Measurements from ENCODE around the gene GTF2IRD1.
"Not testable (repeated sequence)": the region's sequence is repeated elsewhere in the genome, so short reads cannot be mapped to it uniquely, and the experiment has no call there.

Gene GTF2IRD1

DNA sequence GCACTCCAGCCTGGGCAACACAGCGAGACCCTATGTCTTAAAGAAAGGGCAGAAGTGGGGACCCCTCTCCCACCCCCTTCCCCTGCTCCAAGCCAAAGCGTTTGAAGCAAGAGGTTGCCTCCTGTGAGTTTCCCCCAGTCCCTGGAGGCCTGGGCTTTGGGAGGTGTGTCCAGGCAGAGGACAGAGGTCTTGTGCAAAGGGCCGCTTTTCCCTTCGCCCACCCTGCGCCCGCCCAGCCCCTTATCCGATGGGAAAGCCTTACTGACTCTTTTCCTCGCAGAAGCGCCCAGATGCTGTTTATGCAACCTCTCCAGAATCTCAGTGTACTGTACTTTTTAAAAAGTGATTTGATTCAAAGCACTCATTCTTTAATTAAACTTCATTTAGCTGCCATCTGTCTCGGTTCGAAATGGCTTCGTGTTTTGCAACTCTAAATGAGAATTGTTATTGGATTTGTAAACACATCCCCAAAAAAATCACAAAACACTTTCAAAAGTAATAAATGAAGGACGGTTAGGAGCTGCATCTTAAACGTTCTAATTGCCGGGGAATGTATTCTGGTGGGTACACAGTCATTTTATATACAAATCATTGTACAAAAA, 153.3 kb downstream of the GTF2IRD1 start:
- no peak for DNase-seq

DNA sequence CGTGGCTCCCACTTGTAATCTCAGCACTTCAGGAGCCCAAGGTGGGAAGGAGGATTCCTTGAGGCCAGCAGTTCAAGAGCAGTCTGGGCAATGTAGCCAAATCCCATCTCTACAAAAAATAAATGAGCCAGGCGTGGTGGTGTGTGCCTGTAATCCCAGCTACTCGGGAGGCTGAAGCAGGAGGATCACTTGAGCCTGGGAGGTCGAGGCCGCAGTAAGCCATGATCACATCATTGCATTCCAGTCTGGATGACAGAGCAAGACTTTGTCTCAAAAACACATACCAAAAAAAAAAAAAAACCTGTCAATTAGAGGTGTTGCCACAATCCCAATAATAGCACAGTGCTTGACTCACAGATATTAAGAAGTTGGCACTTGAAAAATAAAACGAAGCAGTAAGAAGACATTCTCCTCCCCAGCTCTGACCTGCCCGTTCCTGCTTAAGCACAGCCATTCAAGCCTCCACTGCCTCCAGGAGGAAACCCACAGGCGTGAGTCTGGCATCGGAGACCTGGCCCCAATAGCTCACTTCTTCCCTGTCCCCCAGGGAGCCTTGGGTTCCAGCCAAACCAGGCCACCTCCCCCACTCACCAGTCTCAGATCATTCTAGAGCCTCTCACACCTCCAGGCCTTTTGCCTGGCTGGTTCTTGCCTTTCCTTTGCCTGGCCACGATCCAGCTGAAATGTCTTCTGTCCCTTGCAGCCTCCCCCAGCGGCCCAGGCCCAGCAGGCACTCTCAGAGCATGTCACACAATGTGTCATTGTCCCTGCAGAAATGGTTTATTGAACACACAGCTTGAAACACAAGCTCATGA, 158.5 kb downstream of the GTF2IRD1 start:
- DNase-seq, result peak; percentile 44

DNA sequence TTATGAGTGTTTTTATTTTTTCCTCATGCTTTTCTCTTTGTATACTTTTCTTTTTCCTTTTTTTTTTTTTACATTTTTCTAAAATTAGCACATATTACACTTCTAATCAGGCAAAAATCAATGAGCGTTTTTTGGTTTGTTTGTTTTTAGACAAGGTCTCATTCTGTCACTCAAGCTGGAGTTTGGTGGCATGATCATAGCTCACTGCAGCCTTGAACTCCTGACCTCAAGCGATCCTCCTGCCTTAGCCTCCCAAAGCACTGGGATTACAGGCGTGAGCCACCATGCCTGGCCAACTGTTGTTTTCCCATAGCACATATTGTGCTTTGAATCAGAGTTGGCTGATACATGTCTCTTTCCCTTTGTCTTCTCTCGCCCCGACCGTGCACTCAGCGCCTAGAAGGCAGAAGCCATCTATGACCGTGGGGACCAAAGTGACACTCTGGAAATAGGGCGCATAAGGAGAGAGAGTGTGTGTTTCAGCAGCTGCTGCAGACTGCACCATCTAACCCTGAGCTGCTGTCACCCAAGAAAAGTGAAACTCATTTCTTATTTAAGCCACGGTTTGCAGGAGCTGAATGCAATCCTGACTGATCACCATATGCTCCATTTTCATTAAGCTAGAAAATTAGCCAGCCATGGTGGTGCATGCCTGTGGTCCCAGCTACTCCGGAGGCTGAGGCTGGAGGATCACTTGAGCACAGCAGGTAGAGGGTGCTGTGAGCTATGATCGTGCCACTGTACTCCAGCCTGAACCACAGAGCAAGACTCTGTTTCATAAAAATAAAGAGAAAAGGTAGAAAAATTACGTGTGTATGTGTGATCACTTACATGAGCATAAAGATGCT, 162.5 kb downstream of the GTF2IRD1 start:
- no peak for DNase-seq

DNA sequence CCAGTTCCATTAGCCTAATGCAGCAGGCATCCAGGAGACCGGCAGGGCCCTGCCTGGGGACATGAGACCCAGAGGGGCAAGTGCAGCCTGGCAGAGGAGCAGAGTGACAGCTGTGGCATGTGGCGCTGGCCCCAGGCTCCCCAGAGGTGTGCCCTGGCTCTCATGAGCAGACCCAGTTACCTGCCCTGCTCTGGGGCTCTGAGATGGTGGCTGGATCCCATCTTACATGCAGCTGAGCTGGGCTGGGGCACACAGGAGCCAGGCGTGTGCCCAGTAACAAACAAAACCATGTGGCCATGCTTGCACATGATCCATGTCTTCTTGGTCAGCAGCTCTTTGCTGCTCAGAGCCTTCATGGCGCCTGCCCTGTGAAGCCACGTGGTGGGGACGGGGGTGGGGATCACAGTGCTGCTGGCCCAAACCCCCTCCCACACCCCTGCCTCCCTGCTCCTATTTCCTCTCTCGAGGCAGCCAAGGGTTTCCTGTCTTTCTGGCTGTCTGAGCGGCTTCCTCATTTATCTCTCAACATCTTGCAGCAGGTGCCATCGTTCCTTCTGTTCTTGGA, 163.6 kb downstream of the GTF2IRD1 start:
- no peak for DNase-seq

DNA sequence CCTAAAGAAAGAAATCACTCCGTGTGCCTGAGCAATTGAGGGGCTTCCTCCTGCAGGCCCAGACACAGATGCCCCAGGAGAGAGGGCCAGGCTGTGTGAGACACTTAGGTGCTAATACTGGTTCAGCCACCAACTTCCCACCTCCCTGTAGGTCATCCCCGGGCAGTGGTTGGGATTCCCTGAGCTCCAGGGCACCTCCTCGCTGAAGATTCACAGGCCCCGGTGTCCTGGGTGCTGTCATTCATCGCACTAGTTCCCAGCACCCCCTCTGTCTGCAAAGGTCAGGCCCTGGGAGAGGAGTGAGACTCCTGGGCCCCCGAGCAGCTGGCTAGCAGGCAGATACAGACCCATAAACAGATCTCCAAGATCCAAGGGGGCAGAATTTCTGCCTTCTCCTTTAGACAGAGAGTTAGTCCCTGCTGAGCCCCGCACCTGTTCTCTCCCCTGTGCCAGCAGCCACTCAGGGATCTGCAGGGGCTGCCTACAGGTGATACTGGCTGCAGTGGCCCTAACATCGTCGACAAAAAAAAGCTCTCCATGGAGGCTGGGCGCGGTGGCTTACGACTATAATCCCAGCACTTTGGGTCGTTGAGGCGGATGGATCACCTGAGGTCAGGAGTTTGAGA, 165.6 kb downstream of the GTF2IRD1 start:
- no peak for DNase-seq

DNA sequence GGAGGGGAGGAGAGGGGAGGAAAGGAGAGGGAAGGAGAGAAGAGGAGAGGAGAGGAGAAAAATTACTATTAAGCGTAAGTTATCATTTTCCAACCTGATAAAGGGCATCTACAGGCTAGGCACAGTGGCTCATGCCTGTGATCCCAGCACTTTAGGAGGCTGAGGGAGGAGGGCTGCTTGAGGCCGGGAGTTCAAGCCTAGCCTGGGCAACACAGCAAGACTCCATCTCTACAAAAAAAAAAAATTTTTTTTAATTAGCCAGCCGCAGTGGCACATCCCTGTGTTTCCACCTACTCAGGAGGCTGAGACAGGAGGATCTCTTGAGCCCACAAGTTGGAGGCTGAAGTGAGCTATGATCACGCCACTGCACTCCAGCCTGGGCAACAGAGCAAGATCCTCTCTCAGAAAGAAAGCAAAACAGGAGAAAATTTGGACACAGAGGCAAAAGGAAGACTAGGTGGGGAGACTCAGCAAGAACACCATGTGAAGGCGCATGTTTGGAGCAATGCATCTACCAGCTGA, 168.6 kb downstream of the GTF2IRD1 start:
- no peak for DNase-seq

DNA sequence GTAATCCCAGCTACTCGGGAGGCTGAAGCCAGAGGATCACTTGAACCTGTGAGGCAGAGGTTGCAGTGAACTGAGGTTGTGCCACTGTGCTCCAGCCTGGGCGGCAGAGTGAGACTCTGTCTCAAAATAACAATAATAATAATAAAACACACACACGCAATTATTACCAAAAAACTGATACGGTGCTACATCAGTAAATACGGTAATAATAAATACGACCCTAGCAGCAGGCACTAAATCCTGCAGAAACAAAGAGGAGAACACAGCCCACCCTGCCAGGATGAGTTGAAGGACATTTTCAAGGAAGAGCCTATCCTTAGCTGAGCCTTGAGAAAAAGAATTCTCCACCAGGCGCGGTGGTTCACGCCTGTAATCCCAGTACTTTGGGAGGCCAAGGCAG, 169.4 kb downstream of the GTF2IRD1 start:
- DNase-seq, result no peak

DNA sequence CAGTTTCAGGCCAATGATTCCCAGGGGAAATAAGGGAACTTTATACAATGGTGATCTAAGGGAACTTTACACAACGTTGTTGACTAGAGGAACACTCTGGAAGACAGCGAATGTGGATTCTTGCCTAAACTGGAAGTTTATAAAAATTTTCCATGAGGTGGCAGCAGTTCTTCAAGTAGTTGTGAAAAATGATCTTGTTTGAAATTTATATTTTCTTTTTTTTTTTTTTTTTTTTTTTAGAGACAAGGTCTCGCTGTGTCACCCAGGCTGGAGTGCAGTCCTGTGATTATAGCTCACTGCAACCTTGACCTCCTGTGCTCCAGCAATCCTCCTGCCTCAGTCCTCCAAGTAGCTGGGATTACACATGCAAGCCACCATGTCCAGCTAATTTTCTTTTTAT, 171.7 kb downstream of the GTF2IRD1 start:
- peak; percentile 47 for DNase-seq

DNA sequence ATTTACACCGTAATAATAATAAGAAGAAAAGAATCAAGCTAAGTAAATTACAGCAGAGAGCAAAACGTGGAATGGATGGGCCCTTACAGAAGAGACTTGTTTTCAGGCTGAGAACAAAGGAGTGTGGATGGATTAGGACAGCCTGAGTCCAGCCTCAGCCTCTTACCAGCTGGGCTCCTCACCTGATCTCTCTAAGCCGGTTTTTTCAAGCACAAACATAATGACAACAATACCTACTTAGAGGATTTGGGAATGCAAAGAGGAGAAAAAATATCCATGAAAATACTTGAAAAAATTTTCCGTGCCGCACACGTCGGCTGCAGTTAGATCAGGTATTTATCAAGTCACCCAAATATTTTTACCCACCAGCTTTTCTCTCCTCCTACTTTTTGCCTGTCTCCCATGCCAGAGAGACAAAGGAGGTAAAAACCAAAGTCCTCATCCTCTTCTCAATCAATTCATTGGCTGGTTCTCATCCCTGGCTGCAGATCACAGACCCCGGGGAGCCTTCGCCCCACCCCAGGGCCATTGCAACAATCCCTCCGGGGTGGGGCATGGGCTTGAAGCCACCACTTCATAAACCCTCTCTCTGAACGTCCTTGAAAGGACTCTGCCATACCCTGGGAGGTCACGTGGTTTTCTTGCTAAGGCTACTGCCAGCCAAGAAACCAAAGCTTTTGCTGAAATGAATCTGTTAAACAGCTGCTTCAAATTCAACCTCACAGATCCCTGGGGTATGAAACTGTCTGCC, 174.1 kb downstream of the GTF2IRD1 start:
- DNase-seq, result peak; percentile 54

DNA sequence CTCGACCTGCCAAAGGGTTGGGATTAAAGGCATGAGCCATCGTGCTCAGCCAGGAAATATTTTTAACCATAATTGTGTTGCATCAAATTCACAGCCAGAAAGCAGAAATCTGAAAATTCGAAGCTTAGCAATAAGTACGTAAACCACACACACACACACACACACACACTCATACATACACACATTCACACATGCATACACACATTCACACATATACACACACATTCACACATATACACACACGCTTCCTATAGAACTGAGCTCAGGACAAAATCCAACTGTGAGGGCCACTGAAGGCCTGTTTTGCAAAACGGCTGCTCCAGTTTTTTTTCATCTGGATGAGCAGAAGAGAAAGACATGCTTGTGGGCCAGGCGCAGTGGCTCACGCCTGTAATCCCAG, 178.8 kb downstream of the GTF2IRD1 start:
- no peak for DNase-seq

DNA sequence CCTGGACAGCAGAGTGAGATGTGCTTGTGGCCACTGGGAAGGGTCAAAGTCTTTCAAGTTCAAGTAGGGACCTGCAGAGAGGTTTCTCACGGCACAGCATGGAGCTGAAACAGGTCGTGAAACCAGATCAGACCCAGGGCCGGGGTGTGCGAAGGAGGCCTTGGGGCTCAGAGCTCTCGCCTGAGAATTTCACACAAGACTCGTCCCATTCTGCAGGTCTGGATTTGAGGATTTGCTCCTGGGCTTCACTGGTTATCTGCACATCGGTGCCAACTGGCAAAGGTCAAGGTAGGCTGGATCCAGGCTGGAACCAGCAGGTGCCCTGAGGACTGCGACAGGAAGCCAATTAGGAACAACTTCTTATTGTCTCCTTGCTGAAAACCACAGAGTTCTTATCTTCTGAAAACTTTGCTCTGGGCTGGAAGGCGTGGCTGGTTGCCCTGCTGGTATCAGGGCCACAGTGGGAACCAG, 179.8 kb downstream of the GTF2IRD1 start:
- DNase-seq, result no peak

DNA sequence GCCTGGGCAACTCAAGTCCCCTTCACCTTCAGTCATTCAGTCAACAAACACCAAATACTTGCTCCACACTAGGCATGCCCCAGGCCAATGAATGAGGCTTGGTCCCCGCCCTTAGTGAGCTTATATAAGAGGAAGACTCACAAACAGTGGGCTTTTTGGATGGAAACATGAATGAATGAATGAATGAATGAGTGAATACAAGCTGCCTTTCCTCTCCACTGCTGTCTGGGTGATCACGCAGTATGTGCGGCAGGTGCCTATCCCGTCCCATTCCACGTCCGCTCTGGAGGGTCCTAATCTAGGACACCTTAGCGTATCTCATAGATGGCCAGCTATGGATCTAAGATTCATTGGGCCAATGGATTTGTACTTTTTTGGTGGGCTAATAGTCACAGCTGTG, 184.0 kb downstream of the GTF2IRD1 start:
- no peak for DNase-seq

DNA sequence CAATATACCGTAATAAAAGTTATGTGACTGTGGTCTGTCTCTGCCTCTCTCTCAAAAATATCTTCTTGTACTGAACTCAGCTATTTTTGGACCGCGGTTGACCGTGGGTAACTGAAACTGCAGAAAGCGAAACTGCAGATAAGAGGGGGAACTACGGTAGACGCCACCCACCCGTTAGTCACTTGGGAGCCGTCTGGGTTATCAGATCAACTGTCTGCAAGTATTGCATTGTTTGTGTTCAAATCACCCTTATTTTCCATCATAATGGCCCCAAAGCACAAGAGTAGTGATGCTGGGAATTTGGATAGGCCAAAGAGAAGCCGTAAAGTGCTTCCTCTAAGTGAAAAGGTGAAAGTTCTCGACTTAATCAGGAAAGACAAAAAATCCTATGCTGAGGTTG, 196.3 kb downstream of the GTF2IRD1 start:
- peak; percentile 34 for DNase-seq

DNA sequence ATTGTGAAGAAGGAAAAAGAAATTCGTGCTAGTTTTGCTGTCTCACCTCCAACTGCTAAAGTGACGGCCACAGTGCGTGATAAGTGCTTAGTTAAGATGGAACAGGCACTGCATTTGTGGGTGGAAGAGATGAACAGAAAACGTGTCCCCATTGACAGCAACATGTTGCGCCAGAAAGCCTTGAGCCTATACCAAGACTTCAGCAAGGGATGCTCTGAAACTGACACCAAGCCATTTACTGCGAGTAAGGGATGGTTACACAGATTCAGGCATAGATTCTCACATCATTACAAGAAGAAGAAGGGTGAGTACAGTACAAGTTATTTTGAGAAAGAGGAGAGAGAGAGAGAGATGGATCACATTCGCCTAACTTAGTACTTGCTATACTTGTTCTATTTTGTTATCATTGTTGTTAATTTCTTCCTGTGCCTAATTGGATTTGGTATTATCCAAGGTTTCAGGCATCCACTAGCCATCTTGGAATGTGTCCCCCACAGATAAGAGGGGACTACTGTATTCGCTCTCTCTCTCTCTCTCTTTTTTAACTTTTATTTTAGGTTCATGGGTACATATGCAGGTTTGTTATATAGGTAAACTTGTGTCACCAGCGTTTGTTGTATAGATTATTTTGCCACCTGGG, 196.9 kb downstream of the GTF2IRD1 start:
- DNase-seq, result not testable (repeated sequence)

DNA sequence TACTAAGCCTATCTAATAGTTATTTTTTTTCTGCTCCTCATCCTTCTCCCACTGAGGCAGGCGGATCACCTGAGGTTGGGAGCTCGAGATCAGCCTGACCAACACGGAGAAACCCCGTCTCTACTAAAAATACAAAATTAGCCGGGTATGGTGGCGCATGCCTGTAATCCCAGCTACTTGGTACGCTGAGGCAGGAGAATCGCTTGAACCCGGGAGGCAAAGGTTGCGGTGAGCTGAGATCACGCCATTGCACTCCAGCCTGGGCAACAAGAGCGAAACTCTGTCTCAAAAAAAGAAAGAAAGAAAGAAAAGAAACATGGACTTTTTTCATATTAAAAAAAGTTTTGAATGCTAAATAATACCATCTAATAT, 197.4 kb downstream of the GTF2IRD1 start:
- not testable (repeated sequence) for DNase-seq
